ENCODE measurements around the gene MKRN2OS.

DNA sequence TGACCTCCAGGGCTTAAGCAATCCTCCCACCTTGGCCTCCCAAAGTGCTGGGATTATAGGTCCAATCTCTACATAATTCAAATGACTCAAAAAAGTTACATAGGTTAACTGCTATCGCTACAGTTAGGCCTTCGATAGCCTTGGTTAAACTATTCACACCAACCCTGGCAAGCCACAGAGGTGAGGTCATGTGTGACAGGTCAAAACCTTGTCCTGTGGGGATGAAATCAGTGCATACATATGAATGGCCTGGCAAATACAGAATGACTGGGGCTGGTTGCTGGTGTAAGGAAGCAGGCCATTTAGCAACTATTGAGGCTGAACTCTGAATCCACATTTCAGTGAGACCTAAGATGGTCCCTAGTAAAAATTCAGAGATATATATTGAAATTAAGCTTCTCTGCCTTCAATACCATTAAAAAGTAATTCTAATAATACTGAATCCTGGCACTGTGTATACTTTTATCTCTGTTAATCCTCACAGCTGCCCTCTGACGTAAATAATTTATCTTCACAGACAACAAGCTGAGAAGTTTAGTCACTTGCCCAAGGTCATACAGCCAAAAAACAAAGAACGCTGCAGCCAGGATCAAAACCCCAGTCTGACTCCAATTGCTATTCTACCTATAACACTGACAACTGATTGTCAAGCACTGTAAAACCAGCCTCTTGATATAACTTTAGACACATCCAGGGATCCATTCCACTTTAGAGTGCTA, 46.9 kb upstream of the MKRN2OS start:
- no peak for TF ChIP-seq EP300 (IDR thresholded peaks at IDR 0.05; ENCODE audit: borderline replicate concordance in 1 of 2, control insufficient read depth in 1 of 2, low read depth in 2 of 2, low read length in 2 of 2)
- TF ChIP-seq RCOR1 (conservative IDR thresholded peaks at IDR 0.05; ENCODE audit: low read depth, low read length) = no peak
- TF ChIP-seq, protein P1, sequence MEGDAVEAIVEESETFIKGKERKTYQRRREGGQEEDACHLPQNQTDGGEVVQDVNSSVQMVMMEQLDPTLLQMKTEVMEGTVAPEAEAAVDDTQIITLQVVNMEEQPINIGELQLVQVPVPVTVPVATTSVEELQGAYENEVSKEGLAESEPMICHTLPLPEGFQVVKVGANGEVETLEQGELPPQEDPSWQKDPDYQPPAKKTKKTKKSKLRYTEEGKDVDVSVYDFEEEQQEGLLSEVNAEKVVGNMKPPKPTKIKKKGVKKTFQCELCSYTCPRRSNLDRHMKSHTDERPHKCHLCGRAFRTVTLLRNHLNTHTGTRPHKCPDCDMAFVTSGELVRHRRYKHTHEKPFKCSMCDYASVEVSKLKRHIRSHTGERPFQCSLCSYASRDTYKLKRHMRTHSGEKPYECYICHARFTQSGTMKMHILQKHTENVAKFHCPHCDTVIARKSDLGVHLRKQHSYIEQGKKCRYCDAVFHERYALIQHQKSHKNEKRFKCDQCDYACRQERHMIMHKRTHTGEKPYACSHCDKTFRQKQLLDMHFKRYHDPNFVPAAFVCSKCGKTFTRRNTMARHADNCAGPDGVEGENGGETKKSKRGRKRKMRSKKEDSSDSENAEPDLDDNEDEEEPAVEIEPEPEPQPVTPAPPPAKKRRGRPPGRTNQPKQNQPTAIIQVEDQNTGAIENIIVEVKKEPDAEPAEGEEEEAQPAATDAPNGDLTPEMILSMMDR (IDR thresholded peaks at IDR 0.05 in 2 of 3, conservative IDR thresholded peaks at IDR 0.05 in 1 of 3; ENCODE audit: control insufficient read depth in 2 of 3, extremely low read depth in 1 of 3, insufficient read depth in 1 of 3, low read depth in 3 of 3, low read length in 3 of 3) = no peak
